A549 (cell line): Measurements from ENCODE around the gene RFLNA. TPM values are rescaled to one million over a fixed set of nuclear protein-coding genes. Genes with fewer than 3 reads are reported as not detected.

Experiments
- ATAC-seq, 2 experiments: fragments of 200-7000 bp in 1 of 2; fragments of >200 bp in 1 of 2; cut with Nextera tagmentation in 1 of 2; cut with Tn5 transposase in 1 of 2; 3 replicates each; pipeline versions ENCODE4 v1.8.0 to v1.9.1; 2018 to 2020; ENCODE audit warnings: mild to moderate bottlenecking in 1 of 2, moderate library complexity in 1 of 2
- CTCF ChIA-PET: fragments of 300-600 bp; sonication (Branson Sonifier 250); formaldehyde crosslinking; extraction: SDS; loops from one replicate; lab custom pipeline; 2021; ENCODE audit warnings: antibody characterized with exemption, inconsistent platforms; lab: Yijun Ruan, JAX
- POLR2A ChIA-PET: fragments of 350-600 bp; formaldehyde crosslinking; extraction: SDS; loops from one replicate; lab custom pipeline; 2021; ENCODE audit warnings: antibody characterized with exemption, inconsistent platforms; lab: Yijun Ruan, JAX
- DNase-seq, 2 experiments: peaks; one replicate each; pipeline versions ENCODE4 v3.0.0 to v3.0.0-alpha.2; 2011 to 2016; ENCODE audit warnings: low read depth in 1 of 2, low spot score in 1 of 2
- FAIRE-seq: peaks from 2 replicates; lab custom pipeline; 2011; peaks lifted over from hg19 to GRCh38; lab: Jason Lieb, UNC
- H3K27ac ChIP-seq, 2 experiments: fragments of >200 bp; sonication (Bioruptor Twin); formaldehyde crosslinking; 3 replicates each; pipeline ENCODE4 v1.5.1; 2016 to 2017
- H3K4me1 ChIP-seq: fragments of >200 bp; sonication (Bioruptor Twin); formaldehyde crosslinking; 3 replicates; pipeline ENCODE4 v1.6.1; 2016
- H3K4me2 ChIP-seq: fragments of >200 bp; sonication (Bioruptor Twin); formaldehyde crosslinking; 3 replicates; pipeline ENCODE4 v1.6.1; 2016
- H3K4me3 ChIP-seq: fragments of >200 bp; sonication (Bioruptor Twin); formaldehyde crosslinking; 3 replicates; pipeline ENCODE4 v1.5.1; 2016
- H3K9me3 ChIP-seq: fragments of >200 bp; sonication (Bioruptor Twin); formaldehyde crosslinking; 3 replicates; pipeline ENCODE4 v1.6.1; 2016
- CEBPB ChIP-seq, 2 experiments: fragments of >200 bp in 1 of 2; sonication (Bioruptor Twin) in 1 of 2; formaldehyde crosslinking in 1 of 2; IDR thresholded peaks; 2 replicates each; pipeline ENCODE4 v1.6.1; 2012 to 2016
- EHF ChIP-seq: fragments of 250-450 bp; sonication (Bioruptor Pico); IDR thresholded peaks from 2 replicates; pipeline ENCODE4 v1.5.0; 2020; ENCODE audit warnings: mild to moderate bottlenecking
- FOSL2 ChIP-seq, 2 experiments: fragments of 450-650 bp in 1 of 2; fragments of >200 bp in 1 of 2; sonication (Bioruptor Twin) in 1 of 2; formaldehyde crosslinking; IDR thresholded peaks; 2 replicates each; pipeline versions ENCODE4 v1.5.0 to v1.6.1; 2016 to 2020; ENCODE audit warnings: mild to moderate bottlenecking in 1 of 2, moderate library complexity in 1 of 2
- HOXB5 ChIP-seq: fragments of 250-450 bp; sonication (Bioruptor Pico); IDR thresholded peaks from 2 replicates; pipeline ENCODE4 v1.5.0; 2020; ENCODE audit warnings: mild to moderate bottlenecking, moderate library complexity
- JUNB ChIP-seq: fragments of >200 bp; sonication (Bioruptor Twin); formaldehyde crosslinking; IDR thresholded peaks from 2 replicates; pipeline ENCODE4 v1.6.1; 2016
- KDM1A ChIP-seq: fragments of 200-600 bp; sonication (generic); IDR thresholded peaks from 2 replicates; pipeline ENCODE4 v1.6.1; 2016; ENCODE audit warnings: low read depth, mild to moderate bottlenecking
- KDM5A ChIP-seq: fragments of 200-600 bp; sonication (generic); IDR thresholded peaks from 2 replicates; pipeline ENCODE4 v1.6.1; 2016; ENCODE audit warnings: antibody characterized with exemption, mild to moderate bottlenecking
- MAFK ChIP-seq: fragments of 450-650 bp; IDR thresholded peaks from 2 replicates; pipeline ENCODE4 v1.6.1; 2014; ENCODE audit not compliant: partially characterized antibody
- MYC ChIP-seq: IDR thresholded peaks from 2 replicates; pipeline ENCODE4 v1.6.1; 2012; ENCODE audit warnings: mild to moderate bottlenecking, inconsistent platforms, low read length, improper control_type of control experiment, borderline replicate concordance
- SMC3 ChIP-seq: fragments of >200 bp; sonication (Bioruptor Twin); formaldehyde crosslinking; IDR thresholded peaks from 3 replicates; pipeline ENCODE4 v1.6.1; 2018; ENCODE audit warnings: inconsistent platforms
- TFCP2L1 ChIP-seq: fragments of 250-450 bp; sonication (Bioruptor Pico); IDR thresholded peaks from 2 replicates; pipeline ENCODE4 v1.5.0; 2021; ENCODE audit warnings: mild to moderate bottlenecking
- ZC3H11A ChIP-seq: fragments of 450-650 bp; IDR thresholded peaks from 2 replicates; pipeline ENCODE4 v1.6.1; 2014; ENCODE audit warnings: antibody characterized with exemption, mild to moderate bottlenecking
- ZFP36 ChIP-seq: fragments of 450-650 bp; IDR thresholded peaks from 2 replicates; pipeline ENCODE4 v1.6.1; 2014; ENCODE audit warnings: borderline replicate concordance; ENCODE audit not compliant: partially characterized antibody
- ZNF302 ChIP-seq: fragments of 250-450 bp; sonication (Bioruptor Pico); IDR thresholded peaks from 2 replicates; pipeline ENCODE4 v1.9.0; 2021; ENCODE audit warnings: inconsistent platforms, mild to moderate bottlenecking, moderate library complexity
- WGBS: methylation state at CpG from one replicate; pipeline ENCODE4 v1.1.6; 2017; ENCODE audit errors: missing lambda C conversion rate; 5-methylcytosine and 5-hydroxymethylcytosine counted together
- polyA plus RNA-seq, 4 experiments: library from polyadenylated mRNA; depleted of rRNA in 3 of 4; stranded (reverse); fragments of >200 nt; fragmentation: RNase III in 1 of 4; extraction: RNeasy Plus Mini Kit Qiagen cat#74134 plus additional on column Dnase treatment in 1 of 4; gene quantifications; 2 replicates in 3 of 4; 3 replicates in 1 of 4; pipeline ENCODE4 v1.2.3, GENCODE V29; 2011 to 2017
- TF ChIP-seq, protein P1 (sequence below): fragments of >200 bp; sonication (Bioruptor Twin); formaldehyde crosslinking; IDR thresholded peaks from 2 replicates; pipeline ENCODE4 v1.6.1; 2016
- TF ChIP-seq, protein P2 (sequence below): fragments of 250-450 bp; sonication (Bioruptor Pico); IDR thresholded peaks from 2 replicates; pipeline ENCODE4 v1.5.0; 2021; ENCODE audit warnings: mild to moderate bottlenecking, moderate library complexity, borderline replicate concordance
- TF ChIP-seq, protein P3 (sequence below): fragments of 250-450 bp; sonication (Bioruptor Pico); IDR thresholded peaks from 2 replicates; pipeline ENCODE4 v1.5.0; 2020; ENCODE audit warnings: low read depth, mild to moderate bottlenecking, moderate library complexity

RFLNA gene
- polyA plus RNA-seq, 2 of the 4 experiments (the other 2 are of a cell fraction) = not detected

DNA sequence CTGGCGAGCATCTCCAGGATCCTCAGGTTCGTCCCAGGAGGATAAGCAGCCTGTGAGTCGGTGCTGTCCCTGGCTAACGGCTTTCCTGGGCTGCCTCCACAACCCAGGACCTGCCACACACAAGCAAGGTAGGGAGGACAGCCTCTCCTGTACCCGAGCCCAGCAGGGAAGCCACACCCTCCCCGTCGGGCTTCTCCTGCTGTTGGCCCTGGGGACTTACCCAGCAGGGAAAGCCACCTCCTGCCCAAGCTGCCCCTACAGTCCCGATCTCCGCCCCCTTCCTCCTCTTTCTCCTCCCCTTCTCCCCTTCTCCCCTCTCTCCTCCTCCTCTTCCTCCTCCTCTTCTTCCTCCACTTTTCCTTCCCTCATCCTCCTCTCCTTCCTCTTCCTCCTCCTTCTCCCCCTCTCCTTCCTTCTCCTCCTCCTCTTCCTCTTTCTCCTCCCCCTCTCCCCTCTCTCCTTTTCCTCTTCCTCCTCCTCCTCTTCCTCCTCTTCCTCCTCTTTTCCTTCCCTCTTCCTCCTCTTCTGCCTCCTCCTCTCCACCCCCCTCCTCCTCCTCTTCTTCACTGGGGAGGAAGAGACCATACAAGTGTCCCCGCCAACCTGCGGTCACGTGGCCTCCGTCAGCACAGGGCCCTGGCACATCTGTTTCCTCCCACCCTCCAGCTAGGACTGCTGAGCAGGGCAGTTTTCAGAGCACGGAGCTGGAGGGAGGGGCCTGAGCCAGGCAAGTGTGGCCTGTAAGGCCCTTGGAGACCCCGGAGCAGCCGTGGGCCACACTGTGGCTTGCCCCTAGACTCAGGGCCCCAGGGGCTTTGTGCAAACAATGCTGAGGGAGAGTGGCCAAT lies 17.3 kb upstream of the RFLNA start:
- ChIA-PET POLR2A (no interaction called here), CTCF (no interaction called here)
- TF ChIP-seq MYC = no peak
- TF ChIP-seq MAFK = peak; percentile 39
- no peak overlapping the region for H3K4me2 ChIP-seq
- no peak overlapping the region for H3K27ac ChIP-seq
- ATAC-seq (peak; percentile 9 to 28; a peak in 4 of 6 replicates), DNase-seq (peak in 1 of 2 experiments; percentile 18), FAIRE-seq (no peak)
- H3K9me3 ChIP-seq = 0 out of 3 replicates have a peak, but pooled peaks cover 3% of the 10 kb centered on the region
- 47% methylated on average over 16 of the region's 16 CpGs for WGBS
- no peaks in the 10 kb centered on the region for H3K4me1 ChIP-seq
- H3K4me3 ChIP-seq = no peak overlapping the region

DNA sequence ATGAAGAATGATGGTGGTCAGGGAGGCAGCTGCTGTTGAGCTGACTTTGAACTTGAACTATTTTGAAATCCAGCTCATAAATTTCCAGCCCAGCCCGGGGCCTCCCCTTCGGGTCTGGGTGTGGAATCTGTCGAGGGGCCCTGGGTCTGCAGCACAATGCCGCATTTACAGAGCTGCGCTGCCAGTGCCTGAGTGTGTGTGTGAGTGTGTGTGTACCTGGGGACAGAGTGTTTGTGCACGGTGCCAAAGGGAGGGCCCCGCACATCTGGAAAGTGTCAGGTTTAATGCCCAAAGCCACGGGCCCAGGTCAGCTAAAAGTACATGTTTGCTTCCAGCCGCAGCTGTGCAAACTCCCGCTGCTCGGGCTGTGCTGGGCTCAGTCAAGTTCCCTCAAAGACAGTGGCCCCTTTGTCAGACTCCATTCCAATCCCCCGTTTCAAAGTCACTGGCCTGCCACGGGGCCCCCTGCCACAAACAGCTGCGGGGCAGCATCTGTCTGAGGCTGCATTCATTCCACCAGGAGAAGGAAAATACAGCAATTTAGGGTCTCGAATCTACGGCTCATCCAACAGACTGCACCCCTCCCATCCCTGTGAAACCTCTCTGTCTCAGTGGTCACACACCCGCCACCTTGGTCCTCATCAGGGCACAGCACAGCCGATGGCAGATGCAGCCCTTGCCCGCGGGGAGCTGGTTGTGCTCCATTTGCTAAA lies 16.3 kb upstream of the RFLNA start:
- Histone ChIP-seq H3K9me3 (0 out of 3 replicates have a peak, but pooled peaks cover 3% of the 10 kb centered on the region), H3K4me1 (no peaks in the 10 kb centered on the region), H3K4me2 (no peak overlapping the region), H3K27ac (no peak overlapping the region), H3K4me3 (no peak overlapping the region)
- DNase-seq = no peak
- WGBS = 66% methylated on average over 20 of the region's 20 CpGs
- no peak for FAIRE-seq
- no peak for ATAC-seq
- TF ChIP-seq, protein P1, sequence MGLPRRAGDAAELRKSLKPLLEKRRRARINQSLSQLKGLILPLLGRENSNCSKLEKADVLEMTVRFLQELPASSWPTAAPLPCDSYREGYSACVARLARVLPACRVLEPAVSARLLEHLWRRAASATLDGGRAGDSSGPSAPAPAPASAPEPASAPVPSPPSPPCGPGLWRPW = no peak
- TF ChIP-seq, protein P2, sequence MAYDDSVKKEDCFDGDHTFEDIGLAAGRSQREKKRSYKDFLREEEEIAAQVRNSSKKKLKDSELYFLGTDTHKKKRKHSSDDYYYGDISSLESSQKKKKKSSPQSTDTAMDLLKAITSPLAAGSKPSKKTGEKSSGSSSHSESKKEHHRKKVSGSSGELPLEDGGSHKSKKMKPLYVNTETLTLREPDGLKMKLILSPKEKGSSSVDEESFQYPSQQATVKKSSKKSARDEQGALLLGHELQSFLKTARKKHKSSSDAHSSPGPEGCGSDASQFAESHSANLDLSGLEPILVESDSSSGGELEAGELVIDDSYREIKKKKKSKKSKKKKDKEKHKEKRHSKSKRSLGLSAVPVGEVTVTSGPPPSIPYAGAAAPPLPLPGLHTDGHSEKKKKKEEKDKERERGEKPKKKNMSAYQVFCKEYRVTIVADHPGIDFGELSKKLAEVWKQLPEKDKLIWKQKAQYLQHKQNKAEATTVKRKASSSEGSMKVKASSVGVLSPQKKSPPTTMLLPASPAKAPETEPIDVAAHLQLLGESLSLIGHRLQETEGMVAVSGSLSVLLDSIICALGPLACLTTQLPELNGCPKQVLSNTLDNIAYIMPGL (CRISPR knock-in tag) = no peak
- TF ChIP-seq, all 56 proteins: peak for 0
- CTCF ChIA-PET = interaction anchor here (0.9 to 1.3 kb wide), 3 partner anchors 16 to 26 kb away, joined by 3 read pairs; no protein-coding TSS in a partner anchor
- POLR2A ChIA-PET = no interaction called here

DNA sequence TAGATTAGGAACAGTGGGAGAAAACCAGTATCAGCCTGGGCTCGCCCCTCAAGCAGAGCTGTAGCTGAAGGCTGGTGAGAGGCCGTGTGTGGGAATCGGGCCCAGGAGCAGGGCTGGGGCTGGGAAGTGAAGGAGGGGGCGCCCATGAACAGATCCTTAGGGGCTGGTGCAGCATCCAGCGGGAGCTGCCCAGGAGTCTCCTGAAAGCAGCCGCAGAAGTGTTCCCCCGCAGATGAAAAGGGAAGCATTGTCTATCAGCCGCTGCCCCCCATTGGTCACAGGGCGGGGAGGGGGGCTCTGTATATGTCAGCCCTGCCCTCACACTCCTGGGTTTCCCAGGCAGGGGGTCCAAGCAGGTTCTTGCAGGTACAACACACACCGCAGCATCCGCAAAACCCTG lies 15.6 kb upstream of the RFLNA start:
- WGBS = 62% methylated on average over 11 of the region's 11 CpGs
- H3K4me2 ChIP-seq = no peak overlapping the region
- CTCF ChIA-PET = interaction anchor here (0.9 to 1.3 kb wide), 3 partner anchors 15 to 25 kb away, joined by 3 read pairs; no protein-coding TSS in a partner anchor
- H3K27ac ChIP-seq = no peak overlapping the region
- no peaks in the 10 kb centered on the region for H3K4me1 ChIP-seq
- no peak overlapping the region for H3K4me3 ChIP-seq
- POLR2A ChIA-PET = no interaction called here
- H3K9me3 ChIP-seq = peaks cover 8% of the 10 kb centered on the region
- FAIRE-seq = no peak
- TF ChIP-seq ZNF302 (CRISPR knock-in tag) (no peak), EHF (CRISPR knock-in tag) (no peak), KDM1A (no peak), FOSL2 (IDR thresholded peaks at IDR 0.05) (no peak), FOSL2 (CRISPR knock-in tag; IDR thresholded peaks at IDR 0.05) (no peak), SMC3 (no peak), TFCP2L1 (CRISPR knock-in tag) (no peak), ZC3H11A (no peak), KDM5A (no peak), JUNB (no peak), HOXB5 (no peak), ZFP36 (no peak), CEBPB (IDR thresholded peaks at IDR 0.05) (no peak)
- TF ChIP-seq, protein P3, sequence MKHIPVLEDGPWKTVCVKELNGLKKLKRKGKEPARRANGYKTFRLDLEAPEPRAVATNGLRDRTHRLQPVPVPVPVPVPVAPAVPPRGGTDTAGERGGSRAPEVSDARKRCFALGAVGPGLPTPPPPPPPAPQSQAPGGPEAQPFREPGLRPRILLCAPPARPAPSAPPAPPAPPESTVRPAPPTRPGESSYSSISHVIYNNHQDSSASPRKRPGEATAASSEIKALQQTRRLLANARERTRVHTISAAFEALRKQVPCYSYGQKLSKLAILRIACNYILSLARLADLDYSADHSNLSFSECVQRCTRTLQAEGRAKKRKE (CRISPR knock-in tag) = no peak
- TF ChIP-seq, protein P1 = no peak
- ATAC-seq = peak in 1 of 2 experiments; percentile 14; a peak in 2 of 6 replicates
- DNase-seq = no peak
